ENCODE data around the gene CEP112. TPM values are rescaled to one million over a fixed set of nuclear protein-coding genes. Genes with fewer than 3 reads are reported as not detected.

CEP112 gene
- total and polyA plus RNA-seq, 2 of the 13 experiments (the other 11 are each of a cell fraction or from before 2014, with no cell fraction given), result 1.2 to 3.4 TPM

DNA sequence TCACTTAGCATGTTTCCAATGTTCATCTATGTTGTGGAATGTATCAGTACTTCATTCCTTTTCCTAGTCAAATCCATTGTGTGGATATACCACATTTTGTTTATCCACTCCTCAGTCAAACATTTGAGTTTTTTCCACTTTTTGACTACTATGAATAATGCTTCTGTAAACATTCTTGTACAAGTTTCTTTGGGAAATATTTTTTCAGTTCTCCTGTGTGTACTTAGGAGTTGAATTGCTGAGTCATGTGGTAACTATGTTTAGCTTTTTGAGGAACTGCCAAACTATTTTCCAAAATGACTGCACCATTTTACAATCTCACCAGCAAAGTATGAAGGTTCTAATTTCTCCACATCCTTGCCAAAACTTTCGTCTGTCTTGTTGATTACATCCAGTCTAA, 406.8 kb downstream of the CEP112 start (continued):
- TF ChIP-seq, protein P1, sequence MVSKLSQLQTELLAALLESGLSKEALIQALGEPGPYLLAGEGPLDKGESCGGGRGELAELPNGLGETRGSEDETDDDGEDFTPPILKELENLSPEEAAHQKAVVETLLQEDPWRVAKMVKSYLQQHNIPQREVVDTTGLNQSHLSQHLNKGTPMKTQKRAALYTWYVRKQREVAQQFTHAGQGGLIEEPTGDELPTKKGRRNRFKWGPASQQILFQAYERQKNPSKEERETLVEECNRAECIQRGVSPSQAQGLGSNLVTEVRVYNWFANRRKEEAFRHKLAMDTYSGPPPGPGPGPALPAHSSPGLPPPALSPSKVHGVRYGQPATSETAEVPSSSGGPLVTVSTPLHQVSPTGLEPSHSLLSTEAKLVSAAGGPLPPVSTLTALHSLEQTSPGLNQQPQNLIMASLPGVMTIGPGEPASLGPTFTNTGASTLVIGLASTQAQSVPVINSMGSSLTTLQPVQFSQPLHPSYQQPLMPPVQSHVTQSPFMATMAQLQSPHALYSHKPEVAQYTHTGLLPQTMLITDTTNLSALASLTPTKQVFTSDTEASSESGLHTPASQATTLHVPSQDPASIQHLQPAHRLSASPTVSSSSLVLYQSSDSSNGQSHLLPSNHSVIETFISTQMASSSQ (IDR thresholded peaks at IDR 0.05; ENCODE audit: low read depth), result no peak
- TF ChIP-seq, protein P1 (CRISPR knock-in tag; IDR thresholded peaks at IDR 0.05; ENCODE audit: borderline replicate concordance), result peak; percentile 50; the same call in 1 of the 2 replicates
- TF ChIP-seq CSRNP1 (CRISPR knock-in tag; IDR thresholded peaks at IDR 0.05) (no peak), GZF1 (CRISPR knock-in tag; IDR thresholded peaks at IDR 0.05) (no peak), SP4 (CRISPR knock-in tag; IDR thresholded peaks at IDR 0.05) (no peak), ZMYM3 (CRISPR knock-in tag; IDR thresholded peaks at IDR 0.05) (no peak), POLR2G (IDR thresholded peaks at IDR 0.05; ENCODE audit: low read depth, low read length) (no peak), ZNF563 (CRISPR knock-in tag; IDR thresholded peaks at IDR 0.05) (no peak), HNRNPLL (IDR thresholded peaks at IDR 0.05; ENCODE audit: low read depth, low read length, poor library complexity, severe bottlenecking) (no peak), ATF4 (CRISPR knock-in tag; IDR thresholded peaks at IDR 0.05) (peak in 1 of 2 experiments; percentile 60; a peak in 1 of 4 replicates), SAP130 (CRISPR knock-in tag; IDR thresholded peaks at IDR 0.05; ENCODE audit: low read depth) (peak; percentile 82), KDM2A (CRISPR knock-in tag; IDR thresholded peaks at IDR 0.05; ENCODE audit: borderline replicate concordance, low read depth) (no peak), ZNF784 (CRISPR knock-in tag; IDR thresholded peaks at IDR 0.05; ENCODE audit: borderline replicate concordance) (no peak), REL (CRISPR knock-in tag; conservative IDR thresholded peaks at IDR 0.05) (no peak), ZNF788 (CRISPR knock-in tag; IDR thresholded peaks at IDR 0.05; ENCODE audit: borderline replicate concordance) (no peak), YEATS2 (CRISPR knock-in tag; IDR thresholded peaks at IDR 0.05; ENCODE audit: borderline replicate concordance) (peak; percentile 62; the same call in 1 of the 2 replicates), FOXK1 (CRISPR knock-in tag; IDR thresholded peaks at IDR 0.05; ENCODE audit: borderline replicate concordance, low read depth) (peak; percentile 52; the same call in 1 of the 2 replicates), ZNF18 (CRISPR knock-in tag; IDR thresholded peaks at IDR 0.05; ENCODE audit: insufficient replicate concordance) (no peak)
- TF ChIP-seq, protein P2, sequence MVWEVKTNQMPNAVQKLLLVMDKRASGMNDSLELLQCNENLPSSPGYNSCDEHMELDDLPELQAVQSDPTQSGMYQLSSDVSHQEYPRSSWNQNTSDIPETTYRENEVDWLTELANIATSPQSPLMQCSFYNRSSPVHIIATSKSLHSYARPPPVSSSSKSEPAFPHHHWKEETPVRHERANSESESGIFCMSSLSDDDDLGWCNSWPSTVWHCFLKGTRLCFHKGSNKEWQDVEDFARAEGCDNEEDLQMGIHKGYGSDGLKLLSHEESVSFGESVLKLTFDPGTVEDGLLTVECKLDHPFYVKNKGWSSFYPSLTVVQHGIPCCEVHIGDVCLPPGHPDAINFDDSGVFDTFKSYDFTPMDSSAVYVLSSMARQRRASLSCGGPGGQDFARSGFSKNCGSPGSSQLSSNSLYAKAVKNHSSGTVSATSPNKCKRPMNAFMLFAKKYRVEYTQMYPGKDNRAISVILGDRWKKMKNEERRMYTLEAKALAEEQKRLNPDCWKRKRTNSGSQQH (CRISPR knock-in tag; IDR thresholded peaks at IDR 0.05; ENCODE audit: low read depth), result 0 out of 2 replicates have a peak, but pooled peaks have one; percentile 55

Data from HepG2 (cell line).